ENCODE measurements around the gene CXCR5. TPM values are rescaled to one million over a fixed set of nuclear protein-coding genes. Genes with fewer than 3 reads are reported as not detected.
A peak's percentile ranks its signal among the peaks of the same experiment; 100 is the strongest.

The CXCR5 gene
- total RNA-seq, 1 donor from 2014 or later, result not detected

DNA sequence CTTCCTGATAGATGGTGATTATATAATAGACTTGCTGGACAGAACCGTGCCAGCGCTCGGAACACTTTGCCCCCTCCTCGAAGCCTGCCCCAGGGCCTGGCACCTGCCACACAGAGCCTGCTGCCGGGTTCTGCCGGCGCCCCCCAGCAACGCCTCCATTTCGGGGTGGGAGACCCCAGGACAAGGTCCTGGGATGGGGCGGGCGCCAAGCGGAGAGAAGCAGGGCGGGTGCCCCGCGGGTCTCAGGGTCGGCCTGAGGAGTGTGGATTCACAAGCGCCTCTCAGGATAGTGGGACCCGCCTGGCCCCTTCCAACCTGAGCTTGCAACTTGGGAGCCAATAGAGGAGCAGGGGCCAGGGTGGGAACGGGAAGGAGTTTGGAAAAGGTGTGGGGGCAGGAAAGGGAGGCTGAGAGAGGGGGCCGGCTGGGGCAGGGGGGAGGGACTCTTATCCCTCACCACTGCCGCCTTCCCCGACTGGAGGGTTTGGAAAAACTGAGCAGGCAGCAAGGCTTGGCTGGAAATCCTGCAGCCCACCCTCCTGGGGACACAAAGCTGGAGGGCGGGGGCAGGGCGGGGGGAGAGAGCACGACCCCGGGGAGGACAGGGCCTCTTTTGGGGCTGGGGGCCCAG is 45.3 kb downstream of the CXCR5 start:
- peak; percentile 74 for DNase-seq

DNA sequence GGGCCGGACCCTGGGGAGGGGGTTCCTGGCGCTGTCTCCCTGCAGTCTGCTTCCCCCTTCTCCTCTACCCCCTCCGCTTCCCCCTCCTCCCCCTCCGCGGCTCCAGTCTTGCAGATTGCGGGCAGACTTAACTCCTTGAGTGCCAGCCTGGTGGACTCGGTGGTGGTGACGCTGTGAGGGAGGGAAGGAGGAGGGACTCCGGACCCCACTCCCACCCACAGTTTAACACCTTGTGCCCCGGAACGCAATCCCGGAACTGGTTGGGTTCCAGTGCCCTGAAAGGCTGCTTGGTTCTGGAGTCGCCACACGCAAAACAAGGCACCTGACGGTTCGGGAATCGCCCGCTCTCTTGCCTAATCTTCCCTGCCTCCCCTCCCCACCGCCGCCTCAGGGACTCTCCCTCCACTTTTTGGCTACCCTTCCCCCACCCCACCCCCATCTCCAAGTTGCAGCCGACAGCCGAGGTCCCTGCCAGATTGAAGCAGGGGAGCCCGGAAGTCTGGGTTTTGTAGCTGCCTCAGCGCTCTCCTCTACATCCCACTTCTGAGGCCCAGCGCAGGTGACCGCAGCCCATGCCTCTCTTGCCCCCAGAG is 45.9 kb downstream of the CXCR5 start:
- DNase-seq, result peak; percentile 74

GRCh38 chr11:118930094-118930712 is 46.5 kb downstream of the CXCR5 start:
- DNase-seq, result peak; percentile 84

DNA sequence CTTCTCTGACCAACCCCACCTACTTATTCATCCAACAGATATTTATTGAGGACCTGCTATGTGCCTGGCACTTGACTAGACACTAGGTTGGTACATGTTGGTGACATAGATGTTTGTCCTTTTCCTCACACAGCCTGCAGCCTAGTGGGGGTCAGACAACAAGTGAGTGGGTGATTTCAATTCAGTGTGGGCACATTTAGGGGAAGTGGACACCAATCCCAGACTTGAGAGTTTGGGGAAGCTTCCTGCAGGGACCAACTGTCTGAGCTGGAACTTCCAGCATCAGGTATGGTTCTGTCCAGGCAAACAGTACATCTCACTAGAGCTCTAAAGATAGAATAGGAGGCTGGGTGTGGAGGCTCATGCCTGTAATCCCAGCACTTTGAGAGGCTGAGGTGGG is 47.9 kb downstream of the CXCR5 start:
- no peak for DNase-seq

DNA sequence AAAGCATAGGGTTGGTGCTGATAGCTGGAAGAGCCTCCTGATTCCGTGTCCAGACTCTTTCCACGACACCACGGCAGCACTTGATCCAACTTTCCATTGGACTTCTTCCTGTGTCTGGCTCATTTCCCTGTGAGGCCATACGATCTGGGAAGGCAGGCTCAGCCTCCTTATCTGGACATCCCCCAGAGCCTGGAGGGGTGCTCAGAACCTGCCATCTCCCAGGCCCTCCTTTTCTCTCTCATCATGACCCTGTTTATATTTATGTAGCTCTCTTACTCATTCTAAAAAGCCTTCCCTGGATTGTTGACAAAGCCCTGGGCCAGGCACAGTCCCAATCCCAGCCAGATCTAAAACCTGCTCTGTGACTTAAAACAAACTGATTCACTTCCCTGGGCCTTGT is 49.8 kb downstream of the CXCR5 start:
- DNase-seq, result peak; percentile 41

GRCh38 chr11:118935376-118935775 is 51.7 kb downstream of the CXCR5 start:
- DNase-seq, result no peak

GRCh38 chr11:118938491-118939403 is 55.1 kb downstream of the CXCR5 start:
- DNase-seq, result no peak

- DNase-seq, result no peak
Measured at GRCh38 chr11:118939404-118939915, 55.8 kb downstream of the CXCR5 start.

- peak; percentile 34 for DNase-seq
Measured at GRCh38 chr11:118939953-118940598, 56.4 kb downstream of the CXCR5 start.

DNA sequence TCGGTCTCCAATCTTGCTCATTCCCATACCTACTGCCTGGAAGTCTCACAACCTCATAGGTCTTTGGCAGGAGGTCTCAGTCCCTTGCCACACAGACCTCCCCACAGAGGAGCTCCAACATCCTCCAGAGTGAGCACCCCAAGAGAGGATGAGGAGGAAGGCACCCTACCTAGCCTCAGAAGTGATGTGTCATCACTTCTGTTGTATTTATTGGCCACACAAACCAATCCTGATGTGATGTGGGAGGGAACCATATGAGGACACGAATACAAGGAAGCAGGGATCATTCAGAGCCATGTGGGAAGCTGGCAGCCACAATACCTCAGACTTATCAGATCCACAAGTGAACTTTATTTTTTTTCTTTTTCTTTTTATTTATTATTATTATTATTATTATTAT is 63.4 kb downstream of the CXCR5 start:
- no peak for DNase-seq

Other genes with a start within 250 kb of the CXCR5 start
- gene TREH, start 204.2 kb upstream of the CXCR5 start, total RNA-seq, result not detected in 2 replicates
- gene DDX6, start 92.7 kb upstream of the CXCR5 start, total RNA-seq, result 131 and 184 TPM in 2 replicates
- gene BCL9L, start 42.0 kb downstream of the CXCR5 start, total RNA-seq, result 7.1 and 18.8 TPM in 2 replicates
- gene UPK2, start 72.4 kb downstream of the CXCR5 start, total RNA-seq, result not detected in 2 replicates
- gene FOXR1, start 87.9 kb downstream of the CXCR5 start, total RNA-seq, result not detected in 2 replicates
- 9.7 and 21.6 TPM in 2 replicates for gene CENATAC, start 114.2 kb downstream of the CXCR5 start, total RNA-seq
- 1,092 and 1,791 TPM in 2 replicates for gene RPS25, start 134.5 kb downstream of the CXCR5 start, total RNA-seq
- 90.2 and 116 TPM in 2 replicates for gene TRAPPC4, start 134.9 kb downstream of the CXCR5 start, total RNA-seq
- 18.4 and 27.3 TPM in 2 replicates for gene SLC37A4, start 147.0 kb downstream of the CXCR5 start, total RNA-seq
- gene HYOU1, start 173.3 kb downstream of the CXCR5 start, total RNA-seq, result 194 and 353 TPM in 2 replicates
- gene VPS11, start 183.9 kb downstream of the CXCR5 start, total RNA-seq, result 24.6 and 25.7 TPM in 2 replicates
- gene HMBS, start 201.0 kb downstream of the CXCR5 start, total RNA-seq, result 3.4 and 11.2 TPM in 2 replicates
- 21.3 and 50.6 TPM in 2 replicates for gene DPAGT1, start 218.0 kb downstream of the CXCR5 start, total RNA-seq
- gene C2CD2L, start 223.5 kb downstream of the CXCR5 start, total RNA-seq, result 2.2 and 5.6 TPM in 2 replicates
- 14.8 and 19.2 TPM in 2 replicates for gene HINFP, start 237.7 kb downstream of the CXCR5 start, total RNA-seq